ENCODE results near the gene TMEM178B. TPM values are rescaled to one million over a fixed set of nuclear protein-coding genes. Genes with fewer than 3 reads are reported as not detected.

The TMEM178B gene
- total RNA-seq, 2 experiments from 2014 or later: 0.05 to 0.10 TPM

DNA sequence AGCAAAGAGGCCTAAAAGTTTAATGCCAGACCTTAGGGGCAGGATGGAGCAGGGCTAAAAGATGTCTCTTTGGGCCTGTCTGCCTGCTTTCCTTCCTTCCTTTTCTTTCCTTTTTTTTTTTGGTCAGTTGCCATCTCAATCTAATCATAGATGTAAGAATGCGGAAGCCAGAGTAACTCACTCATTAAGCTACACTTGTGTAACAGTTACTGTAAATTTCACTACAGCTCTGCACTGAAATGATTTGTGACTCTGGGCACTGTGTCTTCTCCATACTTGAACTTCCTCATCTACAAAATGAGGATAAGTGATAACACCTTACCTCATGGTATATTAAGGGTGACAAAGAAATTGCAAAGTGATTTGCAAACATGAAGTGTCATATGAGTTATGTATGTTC lies 401.8 kb downstream of the TMEM178B start:
- H3K27me3 Mint-ChIP-seq (ENCODE audit: low read depth): peaks cover 7% of the 10 kb centered on the region
- no peak for ATAC-seq
- H3K9me3 Mint-ChIP-seq (ENCODE audit: insufficient read depth): no peaks in the 10 kb centered on the region
- ChIA-PET POLR2A (no interaction called here), CTCF (no interaction called here)
- no peak for DNase-seq
- H3K4me3 Mint-ChIP-seq: no peak overlapping the region
- H3K4me1 Mint-ChIP-seq (ENCODE audit: low read depth): no peaks in the 10 kb centered on the region
- no peaks in the 10 kb centered on the region for H3K36me3 Mint-ChIP-seq (ENCODE audit: low read depth)
- H3K27ac Mint-ChIP-seq: no peak overlapping the region

DNA sequence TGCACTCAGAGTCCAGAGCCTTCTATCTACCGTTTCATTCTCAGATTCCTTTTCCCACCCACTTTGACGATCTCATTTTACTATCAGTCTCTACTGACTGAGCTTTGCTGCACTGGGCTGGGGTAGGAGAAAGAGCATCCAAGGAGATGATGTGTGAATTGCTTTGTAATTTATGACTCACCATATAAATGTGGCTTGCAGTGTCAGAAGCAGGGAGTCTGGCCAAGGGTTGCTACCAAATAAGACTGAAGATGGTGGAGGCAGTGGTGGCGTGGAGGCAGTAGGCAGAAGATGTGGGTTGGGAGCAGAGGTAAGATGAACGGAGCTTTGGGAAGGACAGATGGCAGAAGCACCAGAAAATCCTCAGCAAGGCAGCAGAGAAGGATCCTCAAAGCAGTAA lies 404.0 kb downstream of the TMEM178B start:
- Mint-ChIP-seq H3K9me3 (ENCODE audit: insufficient read depth) (no peaks in the 10 kb centered on the region), H3K4me1 (ENCODE audit: low read depth) (no peaks in the 10 kb centered on the region), H3K27ac (no peak overlapping the region), H3K27me3 (ENCODE audit: low read depth) (peaks cover 12% of the 10 kb centered on the region), H3K36me3 (ENCODE audit: low read depth) (no peaks in the 10 kb centered on the region), H3K4me3 (no peak overlapping the region)
- ChIA-PET CTCF (no interaction called here), POLR2A (no interaction called here)
- DNase-seq (no peak), ATAC-seq (no peak)

DNA sequence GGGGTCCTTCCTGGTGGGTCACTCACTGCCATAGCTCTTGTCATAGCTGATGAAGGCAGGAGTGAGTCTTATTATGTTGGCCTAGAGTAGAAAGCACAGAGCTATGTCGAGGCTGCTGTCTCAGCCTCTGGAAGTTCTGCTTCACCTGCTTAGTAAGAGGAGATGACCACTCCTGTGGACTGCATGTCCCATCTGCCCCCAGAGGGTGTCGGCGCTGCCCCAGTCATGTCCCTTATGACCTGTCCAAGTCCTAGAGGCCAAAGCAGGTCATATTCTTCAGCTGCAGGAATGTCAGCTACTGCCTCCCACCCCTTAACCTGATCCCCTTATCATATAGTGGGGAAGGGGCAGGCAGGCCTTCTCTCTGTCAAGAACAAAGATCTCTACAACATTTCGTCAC lies 405.0 kb downstream of the TMEM178B start:
- no peaks in the 10 kb centered on the region for H3K9me3 Mint-ChIP-seq (ENCODE audit: insufficient read depth)
- no peak for ATAC-seq
- POLR2A ChIA-PET: no interaction called here
- H3K27me3 Mint-ChIP-seq (ENCODE audit: low read depth): peaks cover 12% of the 10 kb centered on the region
- no peak overlapping the region for H3K4me3 Mint-ChIP-seq
- no peaks in the 10 kb centered on the region for H3K4me1 Mint-ChIP-seq (ENCODE audit: low read depth)
- DNase-seq: no peak
- no peaks in the 10 kb centered on the region for H3K36me3 Mint-ChIP-seq (ENCODE audit: low read depth)
- no peak overlapping the region for H3K27ac Mint-ChIP-seq
- CTCF ChIA-PET: no interaction called here

DNA sequence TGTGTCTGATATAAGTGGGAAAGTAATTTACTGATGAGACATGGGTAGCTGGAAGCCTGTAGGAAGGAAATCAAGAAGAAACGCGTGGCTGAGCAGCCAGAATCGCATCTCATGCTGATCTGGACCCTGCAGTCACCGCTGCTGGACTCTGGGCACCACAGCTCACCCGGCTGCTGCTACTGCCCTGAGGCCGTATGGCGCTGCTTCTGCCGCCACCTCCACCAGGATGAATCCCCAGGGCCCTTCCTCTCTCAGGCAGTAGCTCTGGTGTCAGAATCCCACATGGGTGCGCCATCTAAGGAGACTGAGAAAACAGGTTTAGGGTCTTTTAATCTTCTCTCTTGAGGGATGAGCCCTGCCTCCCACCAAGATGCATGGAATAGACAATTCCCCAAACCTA lies 407.1 kb downstream of the TMEM178B start:
- ChIA-PET POLR2A (no interaction called here), CTCF (interaction anchor here (1.2 kb wide), 1 partner anchor 169 kb away, joined by 3 read pairs; no protein-coding TSS in a partner anchor)
- Mint-ChIP-seq H3K4me3 (no peak overlapping the region), H3K27me3 (ENCODE audit: low read depth) (peaks cover 4% of the 10 kb centered on the region), H3K9me3 (ENCODE audit: insufficient read depth) (no peaks in the 10 kb centered on the region), H3K4me1 (ENCODE audit: low read depth) (no peaks in the 10 kb centered on the region), H3K36me3 (ENCODE audit: low read depth) (no peaks in the 10 kb centered on the region), H3K27ac (no peak overlapping the region)
- ATAC-seq (no peak), DNase-seq (no peak)

DNA sequence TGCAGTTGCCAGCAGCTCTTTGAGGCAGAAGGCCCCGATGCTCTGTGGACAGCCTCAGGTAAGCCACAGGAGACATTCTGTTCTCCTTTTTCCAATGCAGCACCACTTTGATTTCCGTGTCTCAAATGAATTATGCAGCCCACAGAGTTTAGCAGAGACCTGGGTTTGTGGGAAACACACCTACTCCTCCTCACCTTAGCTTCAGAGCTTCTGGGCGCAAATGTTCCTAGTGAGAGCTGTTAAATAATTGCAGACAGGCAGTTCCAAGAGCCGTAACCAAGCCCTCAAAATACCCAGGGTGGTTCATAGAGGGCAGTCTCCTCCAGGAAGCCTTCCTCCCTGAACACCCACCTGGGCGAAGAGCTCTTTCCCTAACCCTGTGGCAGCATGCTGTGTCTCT lies 408.1 kb downstream of the TMEM178B start:
- no peak overlapping the region for H3K4me3 Mint-ChIP-seq

DNA sequence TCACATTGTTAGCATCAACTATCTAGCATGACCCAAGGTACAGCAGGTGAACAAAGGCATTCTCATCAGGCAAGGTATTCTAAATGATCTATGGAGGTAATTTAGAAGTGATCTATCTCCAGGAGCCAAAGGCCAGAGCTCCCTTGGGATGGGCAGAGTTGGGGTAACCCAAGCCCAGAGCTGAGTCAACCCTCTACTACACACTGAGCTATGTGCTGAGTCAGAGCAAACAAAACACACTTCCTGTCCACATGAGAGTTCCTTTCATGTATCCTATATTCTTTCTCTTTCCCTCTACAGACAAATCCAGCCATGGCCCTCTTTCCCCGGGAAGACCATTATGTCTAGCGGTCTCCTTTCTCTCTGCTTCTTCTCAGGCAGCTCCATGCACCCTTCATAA lies 409.2 kb downstream of the TMEM178B start:
- H3K9me3 Mint-ChIP-seq (ENCODE audit: insufficient read depth): no peaks in the 10 kb centered on the region
- ATAC-seq (no peak), DNase-seq (no peak)
- peaks cover 4% of the 10 kb centered on the region for H3K27me3 Mint-ChIP-seq (ENCODE audit: low read depth)
- ChIA-PET POLR2A (no interaction called here), CTCF (no interaction called here)
- no peak overlapping the region for H3K27ac Mint-ChIP-seq
- H3K4me1 Mint-ChIP-seq (ENCODE audit: low read depth): no peaks in the 10 kb centered on the region
- H3K36me3 Mint-ChIP-seq (ENCODE audit: low read depth): no peaks in the 10 kb centered on the region
- H3K4me3 Mint-ChIP-seq: no peak overlapping the region

More for the DNA sequence above, 408.1 kb downstream of the TMEM178B start:
- ChIA-PET CTCF (interaction anchor here (0.6 to 1.2 kb wide), 2 partner anchors 168 to 680 kb away, joined by 3 read pairs; no protein-coding TSS in a partner anchor), POLR2A (interaction anchor here (0.6 kb wide), 1 partner anchor 224 kb away, joined by 4 read pairs; no protein-coding TSS in a partner anchor)
- no peak overlapping the region for H3K27ac Mint-ChIP-seq
- ATAC-seq: no peak
- no peaks in the 10 kb centered on the region for H3K4me1 Mint-ChIP-seq (ENCODE audit: low read depth)
- no peaks in the 10 kb centered on the region for H3K36me3 Mint-ChIP-seq (ENCODE audit: low read depth)
- H3K27me3 Mint-ChIP-seq (ENCODE audit: low read depth): peaks cover 4% of the 10 kb centered on the region
- DNase-seq: no peak
- H3K9me3 Mint-ChIP-seq (ENCODE audit: insufficient read depth): no peaks in the 10 kb centered on the region

DNA sequence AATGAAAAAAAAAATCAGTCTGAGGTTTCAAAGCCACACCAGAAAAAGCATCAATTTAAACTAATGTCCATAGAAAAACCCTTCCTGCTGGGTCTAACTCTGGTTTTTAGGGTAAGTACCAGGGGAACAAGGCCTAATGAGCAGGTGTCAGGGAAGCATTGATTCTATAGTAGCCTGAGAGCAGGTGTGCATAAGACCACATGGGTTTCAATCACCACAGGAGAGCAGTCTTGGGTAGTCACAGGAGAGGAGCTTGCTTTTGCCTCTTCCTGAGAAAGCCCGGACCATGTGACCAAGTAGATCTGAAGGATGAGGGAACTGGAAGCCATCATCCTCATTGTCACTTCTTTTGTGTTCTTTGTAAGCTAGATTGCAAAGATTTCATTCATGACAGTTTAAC lies 411.0 kb downstream of the TMEM178B start:
- Mint-ChIP-seq H3K27me3 (ENCODE audit: low read depth) (peaks cover 8% of the 10 kb centered on the region), H3K36me3 (ENCODE audit: low read depth) (no peaks in the 10 kb centered on the region), H3K27ac (no peak overlapping the region), H3K4me1 (ENCODE audit: low read depth) (no peaks in the 10 kb centered on the region), H3K9me3 (ENCODE audit: insufficient read depth) (no peaks in the 10 kb centered on the region), H3K4me3 (no peak overlapping the region)
- ChIA-PET CTCF (no interaction called here), POLR2A (no interaction called here)
- no peak for DNase-seq
- no peak for ATAC-seq

DNA sequence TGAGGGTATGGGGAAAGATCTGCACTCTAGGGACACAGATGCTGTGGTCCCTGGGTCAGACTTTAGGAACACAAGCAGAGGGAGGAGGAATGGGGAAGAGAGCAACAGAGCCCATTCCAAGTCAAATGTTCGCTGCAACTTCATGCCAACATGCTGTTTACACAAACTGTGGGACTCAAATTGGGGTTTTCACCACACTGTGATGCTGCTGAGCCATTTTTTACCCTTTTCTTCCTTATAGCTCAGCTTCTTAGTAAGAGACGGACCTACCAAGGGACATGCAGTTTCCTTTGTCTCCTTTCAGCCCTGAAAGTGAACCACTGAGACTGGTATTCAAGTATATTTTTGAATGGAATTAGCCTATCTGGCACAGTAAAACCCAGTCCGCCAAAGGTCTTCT lies 413.1 kb downstream of the TMEM178B start:
- ATAC-seq (no peak), DNase-seq (no peak)
- H3K4me1 Mint-ChIP-seq (ENCODE audit: low read depth): no peaks in the 10 kb centered on the region
- H3K27me3 Mint-ChIP-seq (ENCODE audit: low read depth): peaks cover 6% of the 10 kb centered on the region
- ChIA-PET POLR2A (no interaction called here), CTCF (no interaction called here)
- H3K36me3 Mint-ChIP-seq (ENCODE audit: low read depth): no peaks in the 10 kb centered on the region
- H3K27ac Mint-ChIP-seq: no peak overlapping the region
- H3K9me3 Mint-ChIP-seq (ENCODE audit: insufficient read depth): no peaks in the 10 kb centered on the region
- H3K4me3 Mint-ChIP-seq: no peak overlapping the region

DNA sequence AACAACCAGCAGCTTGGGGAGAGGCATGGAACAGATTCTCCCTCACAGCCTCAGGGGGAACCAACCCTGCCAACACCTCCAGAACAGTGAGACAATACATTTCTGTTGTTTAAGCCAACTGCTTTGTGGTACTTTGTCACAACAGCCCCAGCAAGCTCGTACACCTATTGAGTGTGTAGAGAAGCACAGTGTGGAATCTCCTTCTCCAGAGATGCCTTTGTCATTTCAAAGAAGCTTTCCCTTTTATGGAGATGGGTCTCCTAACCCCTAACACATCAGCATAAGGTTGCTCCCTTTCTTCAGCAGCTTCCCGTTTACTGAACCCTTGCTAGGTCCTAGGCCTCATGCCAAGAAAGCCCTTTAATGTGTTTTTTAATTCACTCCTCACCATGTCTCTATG lies 416.6 kb downstream of the TMEM178B start:
- peaks cover 8% of the 10 kb centered on the region for H3K27me3 Mint-ChIP-seq (ENCODE audit: low read depth)
- H3K36me3 Mint-ChIP-seq (ENCODE audit: low read depth): no peaks in the 10 kb centered on the region
- POLR2A ChIA-PET: no interaction called here
- CTCF ChIA-PET: no interaction called here
- H3K27ac Mint-ChIP-seq: no peak overlapping the region
- no peak for ATAC-seq
- H3K4me3 Mint-ChIP-seq: no peak overlapping the region
- H3K4me1 Mint-ChIP-seq (ENCODE audit: low read depth): no peaks in the 10 kb centered on the region
- no peaks in the 10 kb centered on the region for H3K9me3 Mint-ChIP-seq (ENCODE audit: insufficient read depth)
- no peak for DNase-seq

DNA sequence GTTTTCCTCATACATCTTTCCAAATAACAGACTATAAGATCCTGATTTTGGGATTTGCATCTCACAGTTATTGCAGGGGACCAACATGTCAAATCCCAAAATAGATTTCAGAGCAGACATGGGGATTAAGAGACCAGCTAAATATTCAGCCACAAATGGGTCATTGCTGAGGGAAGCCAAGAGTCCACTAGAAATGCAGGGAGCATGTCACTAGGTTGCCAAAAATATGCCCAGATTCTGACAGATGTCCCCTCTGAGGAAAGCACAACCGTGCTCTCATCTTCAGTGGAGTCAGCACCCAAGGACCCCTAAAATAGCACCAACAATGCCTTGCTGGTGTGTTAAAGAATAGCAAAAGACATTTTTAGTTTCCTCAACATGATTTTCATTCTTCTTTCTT lies 421.2 kb downstream of the TMEM178B start:
- Mint-ChIP-seq H3K9me3 (ENCODE audit: insufficient read depth) (no peaks in the 10 kb centered on the region), H3K27me3 (ENCODE audit: low read depth) (peaks cover 12% of the 10 kb centered on the region), H3K4me3 (no peak overlapping the region), H3K27ac (no peak overlapping the region), H3K4me1 (ENCODE audit: low read depth) (no peaks in the 10 kb centered on the region), H3K36me3 (ENCODE audit: low read depth) (no peaks in the 10 kb centered on the region)
- CTCF ChIA-PET: no interaction called here
- no peak for ATAC-seq
- POLR2A ChIA-PET: no interaction called here
- no peak for DNase-seq

DNA sequence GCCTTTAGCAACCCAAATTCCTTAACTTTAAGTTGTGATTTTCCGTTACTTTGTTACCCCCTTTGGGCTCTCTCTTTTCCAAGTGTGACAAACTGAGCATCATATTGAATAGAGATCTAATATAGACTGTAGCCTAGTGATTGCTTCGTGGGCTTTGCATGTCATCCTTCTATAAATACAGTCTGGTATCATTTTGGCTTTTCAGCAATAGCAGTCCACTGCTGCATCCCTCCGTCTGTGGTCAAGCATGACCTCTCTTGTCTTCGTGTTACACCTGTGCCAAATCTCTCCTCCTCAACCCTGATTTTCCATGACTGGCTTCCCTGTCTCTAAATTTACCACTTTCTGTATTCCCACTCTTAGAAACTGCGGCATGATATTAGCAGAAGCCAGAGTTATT lies 423.5 kb downstream of the TMEM178B start:
- ChIA-PET POLR2A (no interaction called here), CTCF (no interaction called here)
- ATAC-seq: no peak

DNA sequence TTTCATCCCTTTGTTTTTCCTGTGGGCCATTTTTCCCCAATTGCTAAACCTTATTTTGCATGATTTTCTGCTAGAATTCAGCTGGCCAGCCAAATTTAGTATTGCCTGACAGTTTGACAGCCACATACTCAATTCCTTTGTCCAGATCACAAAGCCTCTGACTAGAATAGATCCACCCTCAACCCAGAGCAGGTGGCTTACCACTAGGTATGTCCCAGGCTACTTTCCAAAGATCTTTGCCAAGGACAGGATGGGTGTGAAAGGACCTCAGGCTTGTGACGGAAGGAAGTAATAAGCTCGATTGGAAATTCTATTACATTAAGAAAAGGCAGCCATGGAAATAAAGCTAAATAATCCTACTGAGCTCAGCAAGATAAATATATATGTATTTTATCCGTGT lies 426.7 kb downstream of the TMEM178B start:
- Mint-ChIP-seq H3K27me3 (ENCODE audit: low read depth) (peaks cover 19% of the 10 kb centered on the region), H3K9me3 (ENCODE audit: insufficient read depth) (no peaks in the 10 kb centered on the region), H3K4me3 (no peak overlapping the region), H3K36me3 (ENCODE audit: low read depth) (no peaks in the 10 kb centered on the region), H3K4me1 (ENCODE audit: low read depth) (no peaks in the 10 kb centered on the region), H3K27ac (no peak overlapping the region)
- POLR2A ChIA-PET: no interaction called here
- DNase-seq: no peak
- CTCF ChIA-PET: no interaction called here
- no peak for ATAC-seq

More for the DNA sequence above, 423.5 kb downstream of the TMEM178B start:
- no peak overlapping the region for H3K4me3 Mint-ChIP-seq
- peaks cover 13% of the 10 kb centered on the region for H3K27me3 Mint-ChIP-seq (ENCODE audit: low read depth)
- no peaks in the 10 kb centered on the region for H3K36me3 Mint-ChIP-seq (ENCODE audit: low read depth)
- no peaks in the 10 kb centered on the region for H3K4me1 Mint-ChIP-seq (ENCODE audit: low read depth)
- no peak for DNase-seq
- H3K27ac Mint-ChIP-seq: no peak overlapping the region
- H3K9me3 Mint-ChIP-seq (ENCODE audit: insufficient read depth): no peaks in the 10 kb centered on the region

DNA sequence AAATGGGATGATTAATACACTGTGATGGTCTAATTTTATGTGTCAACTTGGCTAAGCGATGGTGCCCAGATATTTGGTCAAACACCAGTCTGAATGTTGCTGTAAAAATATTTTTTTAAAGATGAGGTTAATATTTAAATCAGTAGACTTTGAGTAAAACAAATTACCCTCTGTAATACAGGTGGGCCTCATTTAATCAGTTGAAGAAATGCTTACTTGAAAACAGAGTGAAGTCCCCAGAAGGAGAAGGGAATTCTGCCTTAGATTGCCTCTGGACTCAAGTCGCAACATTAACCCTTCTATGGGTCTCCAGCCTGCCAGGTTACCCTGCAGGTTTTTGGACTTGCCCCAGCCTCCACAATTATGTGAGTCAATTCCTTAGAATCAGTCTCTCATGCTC lies 427.6 kb downstream of the TMEM178B start:
- no peaks in the 10 kb centered on the region for H3K4me1 Mint-ChIP-seq (ENCODE audit: low read depth)
- peaks cover 19% of the 10 kb centered on the region for H3K27me3 Mint-ChIP-seq (ENCODE audit: low read depth)
- POLR2A ChIA-PET: no interaction called here
- CTCF ChIA-PET: no interaction called here
- ATAC-seq (no peak), DNase-seq (no peak)
- H3K36me3 Mint-ChIP-seq (ENCODE audit: low read depth): no peaks in the 10 kb centered on the region
- H3K9me3 Mint-ChIP-seq (ENCODE audit: insufficient read depth): no peaks in the 10 kb centered on the region
- no peak overlapping the region for H3K27ac Mint-ChIP-seq
- H3K4me3 Mint-ChIP-seq: no peak overlapping the region
